Ovary (tissue), 9 donors: ENCODE results near the gene ABLIM1. TPM values are rescaled to one million over a fixed set of nuclear protein-coding genes. Genes with fewer than 3 reads are reported as not detected.

Experiments used
- DNase-seq, 5 donors: peaks; one replicate each; pipeline ENCODE4 v3.0.0-alpha.2; 2019 to 2020
- H3K27ac ChIP-seq, 2 donors: fragments of 200-600 bp; one replicate each; pipeline versions ENCODE4 v1.5.1 to v1.8.0; 2019 to 2022
- H3K27me3 ChIP-seq: fragments of 200-600 bp; one replicate; pipeline ENCODE4 v1.8.0; 2022
- H3K36me3 ChIP-seq: fragments of 200-600 bp; sonication (generic); one replicate; pipeline ENCODE4 v1.5.1; 2019
- H3K4me1 ChIP-seq: one replicate; pipeline ENCODE4 v1.8.1; 2013; ENCODE audit warnings: mild to moderate bottlenecking, moderate library complexity; ENCODE audit not compliant: insufficient read depth
- H3K4me3 ChIP-seq: fragments of 200-600 bp; sonication (generic); one replicate; pipeline ENCODE4 v1.5.1; 2017
- H3K9me3 ChIP-seq, 2 donors: fragments of 200-600 bp in 1 of 2; sonication (generic) in 1 of 2; one replicate each; pipeline versions ENCODE4 v1.5.1 to v1.8.1; 2013 to 2019; ENCODE audit warnings: mild to moderate bottlenecking in 1 of 2, moderate library complexity in 1 of 2
- CTCF ChIP-seq, 3 donors: fragments of 450-650 bp in 2 of 3; fragments of 200-600 bp in 1 of 3; IDR thresholded peaks; one replicate each; pipeline versions ENCODE4 v1.5.1 to v1.8.0; 2016 to 2022; ENCODE audit warnings: antibody characterized with exemption in 3 of 3, mild to moderate bottlenecking in 1 of 3
- EP300 ChIP-seq: sonication (generic); formaldehyde crosslinking; IDR thresholded peaks from one replicate; pipeline ENCODE4 v1.6.1; 2017; ENCODE audit warnings: antibody characterized with exemption
- POLR2A ChIP-seq: fragments of 450-650 bp; IDR thresholded peaks from one replicate; pipeline ENCODE4 v1.6.1; 2017; ENCODE audit warnings: antibody characterized with exemption, mild to moderate bottlenecking, moderate library complexity
- WGBS, 3 donors: extraction: QIAGEN DNeasy Blood & Tissue Kit in 1 of 3; methylation state at CpG; one replicate each; pipeline versions ENCODE4 v1.1.5 to v1.1.7; 2013 to 2017; 5-methylcytosine and 5-hydroxymethylcytosine counted together
- intact Hi-C, 4 donors: fragments of 100-400 bp; cut with DNase I; formaldehyde crosslinking; loops; one replicate each; pipeline versions ENCODE4 v1.11.0 to v1.15.1; 2022 to 2023
- polyA plus RNA-seq, 2 donors: library from polyadenylated mRNA; stranded (reverse); fragments of 200-250 nt in 1 of 2; fragments of 350-450 nt in 1 of 2; fragmentation: Illumina TruSeq in 1 of 2; extraction: RNeasy Lipid Tissue Mini Kit (QIAGEN cat#74804) in 1 of 2; gene quantifications; one replicate each; pipeline ENCODE4 v1.2.3, GENCODE V29; 2013 to 2014
- total RNA-seq, 7 donors: library from RNA; depleted of rRNA in 2 of 7; stranded (reverse); fragments of >200 nt in 2 of 7; fragmentation: NEBNext Ultra II Directional in 3 of 7; extraction: Animal tissue kit (Norgen Biotek cat#: 25700) in 3 of 7; gene quantifications; one replicate each; pipeline versions ENCODE4 v1.1.0 to v1.2.4, GENCODE V29; 2016 to 2023
- donor health status: DM: no; HTN: no; CAD: no; lungs with moderate emphysema.
- donor health status: DM: no; HTN: no; CAD: no.
- donor health status: Bipolar disorder and iron deficiency.
- donor health status: DM: yes; HTN: yes; CAD: no.
- donor health status: DM: no; HTN: no; CAD: no.
- donor health status: DM: yes; HTN: yes; CAD: no.

ABLIM1 gene
- total and polyA plus RNA-seq, 9 donors, result 155 to 505 (median 283) TPM

- Histone ChIP-seq H3K36me3 (no peaks in the 10 kb centered on the region), H3K27ac (no peak overlapping the region), H3K27me3 (no peaks in the 10 kb centered on the region), H3K4me1 (peaks cover 7% of the 10 kb centered on the region), H3K9me3 (no peaks in the 10 kb centered on the region), H3K4me3 (no peak overlapping the region)
- intact Hi-C loops, result no loop called here
- TF ChIP-seq EP300, result no peak
- TF ChIP-seq CTCF (IDR thresholded peaks at IDR 0.05), result no peak
- TF ChIP-seq POLR2A, result no peak
- 90 to 95% (median 95%) methylated on average over 5 of the region's 5 CpGs for WGBS, 3 donors
- DNase-seq, result no peak
Observed at GRCh38 chr10:114624951-114625780, 32.9 kb downstream of the ABLIM1 start.

GRCh38 chr10:114624422-114624821 is 33.7 kb downstream of the ABLIM1 start:
- 92 to 95% (median 93%) methylated on average over 2 of the region's 2 CpGs for WGBS, 3 donors
- intact Hi-C loops, result no loop called here
- H3K36me3 ChIP-seq, result no peaks in the 10 kb centered on the region

GRCh38 chr10:114623661-114624294 is 34.3 kb downstream of the ABLIM1 start:
- H3K27ac ChIP-seq, result no peak overlapping the region

More at GRCh38 chr10:114624422-114624821, 33.7 kb downstream of the ABLIM1 start:
- H3K4me3 ChIP-seq, result no peak overlapping the region
- H3K9me3 ChIP-seq, result no peaks in the 10 kb centered on the region
- no peak overlapping the region for H3K27ac ChIP-seq
- no peak for DNase-seq
- TF ChIP-seq EP300, result no peak
- no peak for TF ChIP-seq POLR2A
- TF ChIP-seq CTCF (IDR thresholded peaks at IDR 0.05), result no peak
- H3K4me1 ChIP-seq, result peaks cover 7% of the 10 kb centered on the region
- H3K27me3 ChIP-seq, result no peaks in the 10 kb centered on the region

GRCh38 chr10:114623155-114623554 is 34.9 kb downstream of the ABLIM1 start:
- H3K27ac ChIP-seq, result no peak overlapping the region
- WGBS, 3 donors, result 82 to 89% (median 85%) methylated on average over 2 of the region's 2 CpGs
- TF ChIP-seq EP300, result no peak
- TF ChIP-seq CTCF (IDR thresholded peaks at IDR 0.05), result no peak
- TF ChIP-seq POLR2A, result no peak
- no peaks in the 10 kb centered on the region for H3K9me3 ChIP-seq
- no peaks in the 10 kb centered on the region for H3K27me3 ChIP-seq
- no peak for DNase-seq
- no peak overlapping the region for H3K4me3 ChIP-seq
- H3K36me3 ChIP-seq, result no peaks in the 10 kb centered on the region
- peaks cover 7% of the 10 kb centered on the region for H3K4me1 ChIP-seq
- intact Hi-C loops, result no loop called here

More at GRCh38 chr10:114623661-114624294, 34.3 kb downstream of the ABLIM1 start:
- Histone ChIP-seq H3K9me3 (no peaks in the 10 kb centered on the region), H3K27me3 (no peaks in the 10 kb centered on the region), H3K4me1 (peaks cover 7% of the 10 kb centered on the region), H3K4me3 (no peak overlapping the region), H3K36me3 (no peaks in the 10 kb centered on the region)
- 4 to 8% (median 5%) methylated on average over 2 of the region's 2 CpGs for WGBS, 3 donors
- DNase-seq, result no peak
- TF ChIP-seq EP300 (no peak), POLR2A (no peak), CTCF (IDR thresholded peaks at IDR 0.05) (no peak)
- intact Hi-C loops, result no loop called here
